HG03139 (cell line): ENCODE measurements around the gene NEFH.

Experiments used
- ATAC-seq: cut with Tn5 transposase; IDR thresholded peaks from one replicate; pipeline ENCODE4 v1.9.1; 2021; ENCODE audit not compliant: unreplicated experiment

The NEFH gene

DNA sequence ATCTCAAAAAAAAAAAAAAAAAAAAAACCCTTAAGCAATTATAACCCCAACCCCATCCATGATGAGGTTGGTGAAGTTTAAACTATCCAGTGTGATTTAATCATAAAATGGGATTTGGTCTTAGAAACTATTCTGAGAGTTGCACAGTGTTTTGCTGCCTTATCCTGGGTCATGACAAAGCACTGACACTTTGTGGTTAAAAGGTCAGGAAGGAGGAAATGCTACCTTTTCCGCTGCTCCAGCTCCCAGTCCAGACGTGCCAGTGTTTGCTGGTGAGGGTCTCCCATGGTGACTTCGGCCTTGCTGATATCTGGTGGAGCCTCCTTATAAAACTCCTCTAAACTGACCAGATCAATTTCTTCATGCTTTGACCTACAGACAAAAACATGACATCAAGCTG is 59.1 kb downstream of the NEFH start:
- no peak for ATAC-seq
